Measurements from ENCODE around the gene PARD3.

PARD3 gene

GRCh38 chr10:34148305-34148657 is 666.8 kb downstream of the PARD3 start:
- CTCF ChIA-PET: no interaction called here

GRCh38 chr10:34147641-34148304 is 667.3 kb downstream of the PARD3 start:
- Histone ChIP-seq H3K36me3 (ENCODE audit: control insufficient read depth in 4 of 4, insufficient read depth in 4 of 4, low read length in 3 of 4) (no peaks in the 10 kb centered on the region), H3K27ac (ENCODE audit: insufficient read depth in 1 of 2, low read depth in 1 of 2, low read length in 2 of 2, poor library complexity in 1 of 2, severe bottlenecking in 2 of 2) (no peak overlapping the region), H3K4me3 (ENCODE audit: control insufficient read depth in 1 of 7, extremely low read depth in 1 of 7, insufficient read depth in 4 of 7, low read depth in 2 of 7, low read length in 6 of 7) (no peak overlapping the region), H3K9me3 (ENCODE audit: control extremely low read depth in 1 of 5, control insufficient read depth in 4 of 5, insufficient read depth in 2 of 5, low read depth in 1 of 5, low read length in 4 of 5) (peaks cover 0 to 1% (median 0%) of the 10 kb centered on the region in 5 experiments), H3K4me1 (ENCODE audit: control extremely low read depth in 1 of 4, control insufficient read depth in 4 of 4, insufficient read depth in 4 of 4, low read length in 3 of 4) (no peaks in the 10 kb centered on the region), H3K27me3 (replicated peaks in 2 of 5; ENCODE audit: control insufficient read depth in 4 of 5, insufficient read depth in 5 of 5, low read length in 4 of 5) (peaks cover 0 to 2% (median 0%) of the 10 kb centered on the region in 5 experiments)
- ChIA-PET CTCF (interaction anchor here (0.7 kb wide), 1 partner anchor 223 kb away, joined by 3 read pairs; no protein-coding TSS in a partner anchor), POLR2A (no interaction called here)
- WGBS (ENCODE audit: insufficient coverage): 100% methylated on average over 2 of the region's 4 CpGs
- DNase-seq: no peak

More at GRCh38 chr10:34148305-34148657, 666.8 kb downstream of the PARD3 start:
- no peak for DNase-seq
- peaks cover 0 to 1% (median 0%) of the 10 kb centered on the region in 5 experiments for H3K9me3 ChIP-seq (ENCODE audit: control extremely low read depth in 1 of 5, control insufficient read depth in 4 of 5, insufficient read depth in 2 of 5, low read depth in 1 of 5, low read length in 4 of 5)
- H3K27me3 ChIP-seq (replicated peaks in 2 of 5; ENCODE audit: control insufficient read depth in 4 of 5, insufficient read depth in 5 of 5, low read length in 4 of 5): peaks cover 0 to 2% (median 0%) of the 10 kb centered on the region in 5 experiments
- H3K4me1 ChIP-seq (ENCODE audit: control extremely low read depth in 1 of 4, control insufficient read depth in 4 of 4, insufficient read depth in 4 of 4, low read length in 3 of 4): no peaks in the 10 kb centered on the region
- no peak overlapping the region for H3K4me3 ChIP-seq (ENCODE audit: control insufficient read depth in 1 of 7, extremely low read depth in 1 of 7, insufficient read depth in 4 of 7, low read depth in 2 of 7, low read length in 6 of 7)
- no peaks in the 10 kb centered on the region for H3K36me3 ChIP-seq (ENCODE audit: control insufficient read depth in 4 of 4, insufficient read depth in 4 of 4, low read length in 3 of 4)
- 100% methylated on average over 1 of the region's 3 CpGs for WGBS (ENCODE audit: insufficient coverage)
- POLR2A ChIA-PET: no interaction called here
- H3K27ac ChIP-seq (ENCODE audit: insufficient read depth in 1 of 2, low read depth in 1 of 2, low read length in 2 of 2, poor library complexity in 1 of 2, severe bottlenecking in 2 of 2): no peak overlapping the region

GRCh38 chr10:34145715-34146114 is 669.4 kb downstream of the PARD3 start:
- no peak overlapping the region for H3K4me3 ChIP-seq (ENCODE audit: control insufficient read depth in 1 of 7, extremely low read depth in 1 of 7, insufficient read depth in 4 of 7, low read depth in 2 of 7, low read length in 6 of 7)
- CTCF ChIA-PET: no interaction called here
- no peak for DNase-seq
- no peak overlapping the region for H3K27ac ChIP-seq (ENCODE audit: insufficient read depth in 1 of 2, low read depth in 1 of 2, low read length in 2 of 2, poor library complexity in 1 of 2, severe bottlenecking in 2 of 2)
- 87% methylated on average over 3 of the region's 3 CpGs for WGBS (ENCODE audit: insufficient coverage)
- H3K27me3 ChIP-seq (replicated peaks in 2 of 5; ENCODE audit: control insufficient read depth in 4 of 5, insufficient read depth in 5 of 5, low read length in 4 of 5): peaks cover 0 to 2% (median 0%) of the 10 kb centered on the region in 5 experiments
- no peaks in the 10 kb centered on the region for H3K36me3 ChIP-seq (ENCODE audit: control insufficient read depth in 4 of 4, insufficient read depth in 4 of 4, low read length in 3 of 4)
- H3K9me3 ChIP-seq (ENCODE audit: control extremely low read depth in 1 of 5, control insufficient read depth in 4 of 5, insufficient read depth in 2 of 5, low read depth in 1 of 5, low read length in 4 of 5): no peaks in the 10 kb centered on the region
- H3K4me1 ChIP-seq (ENCODE audit: control extremely low read depth in 1 of 4, control insufficient read depth in 4 of 4, insufficient read depth in 4 of 4, low read length in 3 of 4): no peaks in the 10 kb centered on the region
- POLR2A ChIA-PET: no interaction called here

- DNase-seq: no peak
- no CpG with 5 or more reads among the region's 2 CpGs for WGBS (ENCODE audit: insufficient coverage)
- Histone ChIP-seq H3K4me3 (ENCODE audit: control insufficient read depth in 1 of 7, extremely low read depth in 1 of 7, insufficient read depth in 4 of 7, low read depth in 2 of 7, low read length in 6 of 7) (no peak overlapping the region), H3K9me3 (ENCODE audit: control extremely low read depth in 1 of 5, control insufficient read depth in 4 of 5, insufficient read depth in 2 of 5, low read depth in 1 of 5, low read length in 4 of 5) (no peaks in the 10 kb centered on the region), H3K4me1 (ENCODE audit: control extremely low read depth in 1 of 4, control insufficient read depth in 4 of 4, insufficient read depth in 4 of 4, low read length in 3 of 4) (no peaks in the 10 kb centered on the region), H3K27me3 (replicated peaks in 2 of 5; ENCODE audit: control insufficient read depth in 4 of 5, insufficient read depth in 5 of 5, low read length in 4 of 5) (peaks cover 0 to 2% (median 0%) of the 10 kb centered on the region in 5 experiments), H3K27ac (ENCODE audit: insufficient read depth in 1 of 2, low read depth in 1 of 2, low read length in 2 of 2, poor library complexity in 1 of 2, severe bottlenecking in 2 of 2) (no peak overlapping the region), H3K36me3 (ENCODE audit: control insufficient read depth in 4 of 4, insufficient read depth in 4 of 4, low read length in 3 of 4) (no peaks in the 10 kb centered on the region)
- POLR2A ChIA-PET: no interaction called here
- CTCF ChIA-PET: no interaction called here
Measured at GRCh38 chr10:34143466-34143865, 671.6 kb downstream of the PARD3 start.

GRCh38 chr10:34141032-34141680 is 673.9 kb downstream of the PARD3 start:
- Histone ChIP-seq H3K9me3 (ENCODE audit: control extremely low read depth in 1 of 5, control insufficient read depth in 4 of 5, insufficient read depth in 2 of 5, low read depth in 1 of 5, low read length in 4 of 5) (no peaks in the 10 kb centered on the region), H3K27ac (ENCODE audit: insufficient read depth in 1 of 2, low read depth in 1 of 2, low read length in 2 of 2, poor library complexity in 1 of 2, severe bottlenecking in 2 of 2) (no peak overlapping the region), H3K36me3 (ENCODE audit: control insufficient read depth in 4 of 4, insufficient read depth in 4 of 4, low read length in 3 of 4) (no peaks in the 10 kb centered on the region), H3K4me3 (ENCODE audit: control insufficient read depth in 1 of 7, extremely low read depth in 1 of 7, insufficient read depth in 4 of 7, low read depth in 2 of 7, low read length in 6 of 7) (no peak overlapping the region), H3K27me3 (replicated peaks in 2 of 5; ENCODE audit: control insufficient read depth in 4 of 5, insufficient read depth in 5 of 5, low read length in 4 of 5) (no peaks in the 10 kb centered on the region), H3K4me1 (ENCODE audit: control extremely low read depth in 1 of 4, control insufficient read depth in 4 of 4, insufficient read depth in 4 of 4, low read length in 3 of 4) (no peaks in the 10 kb centered on the region)
- 100% methylated on average over 2 of the region's 2 CpGs for WGBS (ENCODE audit: insufficient coverage)
- ChIA-PET POLR2A (no interaction called here), CTCF (no interaction called here)
- DNase-seq: no peak

- 100% methylated on average over 1 of the region's 3 CpGs for WGBS (ENCODE audit: insufficient coverage)
- DNase-seq: no peak
- no peaks in the 10 kb centered on the region for H3K4me1 ChIP-seq (ENCODE audit: control extremely low read depth in 1 of 4, control insufficient read depth in 4 of 4, insufficient read depth in 4 of 4, low read length in 3 of 4)
- H3K27ac ChIP-seq (ENCODE audit: insufficient read depth in 1 of 2, low read depth in 1 of 2, low read length in 2 of 2, poor library complexity in 1 of 2, severe bottlenecking in 2 of 2): no peak overlapping the region
- H3K4me3 ChIP-seq (ENCODE audit: control insufficient read depth in 1 of 7, extremely low read depth in 1 of 7, insufficient read depth in 4 of 7, low read depth in 2 of 7, low read length in 6 of 7): no peak overlapping the region
- ChIA-PET POLR2A (no interaction called here), CTCF (no interaction called here)
- H3K36me3 ChIP-seq (ENCODE audit: control insufficient read depth in 4 of 4, insufficient read depth in 4 of 4, low read length in 3 of 4): no peaks in the 10 kb centered on the region
- peaks cover 0 to under 1% (median 0%) of the 10 kb centered on the region in 5 experiments for H3K27me3 ChIP-seq (replicated peaks in 2 of 5; ENCODE audit: control insufficient read depth in 4 of 5, insufficient read depth in 5 of 5, low read length in 4 of 5)
- H3K9me3 ChIP-seq (ENCODE audit: control extremely low read depth in 1 of 5, control insufficient read depth in 4 of 5, insufficient read depth in 2 of 5, low read depth in 1 of 5, low read length in 4 of 5): no peaks in the 10 kb centered on the region
Measured at GRCh38 chr10:34139559-34139958, 675.5 kb downstream of the PARD3 start.

- Histone ChIP-seq H3K4me1 (ENCODE audit: control extremely low read depth in 1 of 4, control insufficient read depth in 4 of 4, insufficient read depth in 4 of 4, low read length in 3 of 4) (no peaks in the 10 kb centered on the region), H3K27ac (ENCODE audit: insufficient read depth in 1 of 2, low read depth in 1 of 2, low read length in 2 of 2, poor library complexity in 1 of 2, severe bottlenecking in 2 of 2) (no peak overlapping the region), H3K36me3 (ENCODE audit: control insufficient read depth in 4 of 4, insufficient read depth in 4 of 4, low read length in 3 of 4) (no peaks in the 10 kb centered on the region), H3K27me3 (replicated peaks in 2 of 5; ENCODE audit: control insufficient read depth in 4 of 5, insufficient read depth in 5 of 5, low read length in 4 of 5) (peaks cover 0 to 2% (median 0%) of the 10 kb centered on the region in 5 experiments), H3K4me3 (ENCODE audit: control insufficient read depth in 1 of 7, extremely low read depth in 1 of 7, insufficient read depth in 4 of 7, low read depth in 2 of 7, low read length in 6 of 7) (no peak overlapping the region), H3K9me3 (ENCODE audit: control extremely low read depth in 1 of 5, control insufficient read depth in 4 of 5, insufficient read depth in 2 of 5, low read depth in 1 of 5, low read length in 4 of 5) (no peaks in the 10 kb centered on the region)
- CTCF ChIA-PET: no interaction called here
- POLR2A ChIA-PET: no interaction called here
- WGBS (ENCODE audit: insufficient coverage): no CpG with 5 or more reads among the region's 2 CpGs
- no peak for DNase-seq
Measured at GRCh38 chr10:34137955-34138354, 677.1 kb downstream of the PARD3 start.
